SK-N-MC (cell line): ENCODE results near the gene RHCE.
"Not testable (repeated sequence)": the region's sequence is repeated elsewhere in the genome, so short reads cannot be mapped to it uniquely, and the experiment has no call there.

Source experiments
- EZH2 ChIP-seq: fragments of 200-600 bp; sonication (generic); IDR thresholded peaks from one replicate; pipeline ENCODE4 v1.6.1; 2017; ENCODE audit warnings: antibody characterized with exemption
- FOXP2 ChIP-seq: optimal IDR thresholded peaks from 2 replicates; pipeline ENCODE3; 2011; ENCODE audit warnings: mild to moderate bottlenecking, moderate library complexity; ENCODE audit not compliant: insufficient read depth; ENCODE audit errors: extremely low read length, control extremely low read depth
- POLR2AphosphoS5 ChIP-seq: IDR thresholded peaks from 2 replicates; pipeline ENCODE4 v1.6.1; 2012; ENCODE audit warnings: mild to moderate bottlenecking, low read depth, low read length, borderline replicate concordance

DNA sequence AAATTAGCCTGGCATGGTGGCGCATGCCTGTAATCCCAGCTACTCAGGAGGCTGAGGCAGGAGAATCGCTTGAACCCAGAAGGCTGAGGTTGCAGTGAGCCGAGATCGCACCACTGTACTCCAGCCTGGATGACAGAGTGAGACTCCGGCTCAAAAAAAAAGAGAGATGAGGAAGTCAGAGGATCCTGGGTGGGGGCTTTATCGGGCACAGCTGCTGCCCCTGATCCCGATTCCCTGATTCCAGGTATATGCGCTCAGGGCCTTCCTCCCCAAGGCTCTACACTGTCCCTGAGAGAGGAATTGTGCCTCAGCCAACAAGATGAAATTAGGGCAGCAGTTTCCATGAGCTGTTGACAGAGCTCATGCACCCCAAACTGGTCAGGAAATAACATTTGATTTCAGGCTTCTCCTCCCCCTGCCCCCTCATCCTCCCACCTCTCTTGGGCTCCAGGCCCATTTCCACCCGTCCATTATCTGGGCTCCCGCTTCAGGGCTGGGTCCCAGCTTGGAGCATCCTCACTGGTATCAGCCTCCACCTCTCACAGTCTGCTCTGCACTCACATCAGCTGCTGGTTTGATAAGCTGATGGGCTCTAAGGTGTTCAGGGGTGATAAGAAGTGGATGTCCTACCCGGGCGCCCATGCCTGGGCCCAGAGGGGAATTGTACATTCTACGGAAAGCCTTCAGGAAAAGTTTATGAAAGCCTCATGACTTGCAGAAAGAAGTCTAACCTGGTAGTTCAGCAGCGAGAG is 7.6 kb downstream of the RHCE start:
- TF ChIP-seq EZH2, FOXP2, POLR2AphosphoS5: not testable (repeated sequence)
